ENCODE data around the gene ANO9.

GRCh38 chr11:488062-488461, 46.3 kb upstream of the ANO9 start:
- TF ChIP-seq EZH2phosphoT487 (IDR thresholded peaks at IDR 0.05; ENCODE audit: insufficient read depth, low read depth) (no peak), EZH2 (IDR thresholded peaks at IDR 0.05; ENCODE audit: insufficient read depth, poor library complexity, severe bottlenecking) (no peak)
